ENCODE data around the gene ANKRD55.
"Not testable (repeated sequence)": the region's sequence is repeated elsewhere in the genome, so short reads cannot be mapped to it uniquely, and the experiment has no call there.

Gene ANKRD55

GRCh38 chr5:56233230-56233629 lies at the start of gene ANKRD55:
ANKRD55 (minus strand) TSS chr5:56233330; CDS start chr5:56232913, 417 bp downstream.
- DNase-seq: no peak

- no peak for DNase-seq
These were observed 49.1 kb upstream of the ANKRD55 start for GRCh38 chr5:56282216-56282615.

GRCh38 chr5:56281489-56282165 lies 48.5 kb upstream of the ANKRD55 start:
- no peak for DNase-seq

- no peak for DNase-seq
These were observed 46.8 kb upstream of the ANKRD55 start for GRCh38 chr5:56279979-56280378.

GRCh38 chr5:56279291-56279690 lies 46.2 kb upstream of the ANKRD55 start:
- no peak for DNase-seq

GRCh38 chr5:56278335-56278753 lies 45.2 kb upstream of the ANKRD55 start:
- DNase-seq: no peak

GRCh38 chr5:56277573-56277972 lies 44.4 kb upstream of the ANKRD55 start:
- no peak for DNase-seq

- DNase-seq: no peak
These were observed 40.3 kb upstream of the ANKRD55 start for GRCh38 chr5:56273376-56273955.

GRCh38 chr5:56272765-56273164 lies 39.6 kb upstream of the ANKRD55 start:
- DNase-seq: no peak

- peak; percentile 73 for DNase-seq
These were observed 37.6 kb upstream of the ANKRD55 start for GRCh38 chr5:56270568-56271392.

GRCh38 chr5:56270058-56270457 lies 36.9 kb upstream of the ANKRD55 start:
- no peak for DNase-seq

GRCh38 chr5:56269216-56269927 lies 36.2 kb upstream of the ANKRD55 start:
- DNase-seq: no peak

- DNase-seq: not testable (repeated sequence)
These were observed 35.6 kb upstream of the ANKRD55 start for GRCh38 chr5:56268707-56269106.

GRCh38 chr5:56267856-56268255 lies 34.7 kb upstream of the ANKRD55 start:
- DNase-seq: no peak

- DNase-seq: peak; percentile 7
These were observed 31.4 kb upstream of the ANKRD55 start for GRCh38 chr5:56264417-56265025.

GRCh38 chr5:56262279-56262678 lies 29.1 kb upstream of the ANKRD55 start:
- no peak for DNase-seq

GRCh38 chr5:56259002-56259511 lies 25.9 kb upstream of the ANKRD55 start:
- DNase-seq: no peak

- not testable (repeated sequence) for DNase-seq
These were observed 24.8 kb upstream of the ANKRD55 start for GRCh38 chr5:56257763-56258529.

- DNase-seq: no peak
These were observed 23.9 kb upstream of the ANKRD55 start for GRCh38 chr5:56257010-56257409.

GRCh38 chr5:56255502-56255901 lies 22.4 kb upstream of the ANKRD55 start:
- no peak for DNase-seq

- no peak for DNase-seq
These were observed 20.8 kb upstream of the ANKRD55 start for GRCh38 chr5:56253924-56254323.

GRCh38 chr5:56253126-56253525 lies 20.0 kb upstream of the ANKRD55 start:
- DNase-seq: no peak
